SKM-1 (cell line): ENCODE measurements around the gene MRFAP1L1.
"Not testable (repeated sequence)": the region's sequence is repeated elsewhere in the genome, so short reads cannot be mapped to it uniquely, and the experiment has no call there.

Source experiments
- DNase-seq: peaks from one replicate; lab custom pipeline; 2025; ENCODE audit not compliant: unreplicated experiment; lab: John Stamatoyannopoulos, UW

Gene MRFAP1L1

DNA sequence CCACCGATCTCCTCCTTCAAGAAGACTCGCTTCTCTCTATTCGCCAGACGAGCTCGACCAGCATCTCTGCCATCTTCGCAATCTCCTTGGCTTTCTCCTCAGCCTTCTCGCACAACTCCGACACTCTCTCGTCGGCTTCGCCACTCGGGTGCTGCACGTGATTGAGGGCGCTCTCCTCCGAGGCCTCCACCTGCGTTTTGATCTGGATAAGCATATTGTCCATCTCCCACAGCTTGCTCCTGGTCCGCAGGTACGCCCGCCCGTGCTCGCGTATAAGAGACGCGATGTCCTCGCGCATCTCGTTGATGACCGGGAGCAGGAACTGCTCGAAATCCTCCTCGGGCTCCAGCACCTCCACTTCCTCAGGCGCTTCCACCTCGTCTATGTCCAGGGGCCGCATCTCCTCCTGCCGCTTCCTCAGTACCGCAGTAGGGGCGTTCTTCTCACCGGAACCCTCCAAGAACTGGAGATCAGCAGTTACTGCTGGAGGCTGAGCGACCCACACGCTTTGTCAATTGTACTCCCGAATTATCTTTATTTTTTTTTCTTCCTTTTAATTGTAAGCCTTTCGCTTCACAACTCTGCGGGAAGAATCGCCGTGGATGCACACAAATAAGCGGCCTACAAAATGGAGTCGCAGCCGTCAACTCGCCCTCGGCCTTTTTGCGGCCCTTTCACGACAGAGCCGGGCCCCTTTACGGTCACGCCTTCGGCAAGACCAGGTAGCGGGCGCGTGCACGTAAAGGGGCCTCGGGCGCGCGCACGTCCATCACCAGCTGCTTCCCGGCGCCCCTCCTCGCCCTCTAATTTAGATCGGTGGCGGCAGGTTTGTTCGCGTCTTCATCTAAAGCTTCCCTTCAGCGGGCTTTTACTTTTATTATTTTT is at the start of gene MRFAP1L1:
TSS of gene MRFAP1L1 (minus strand) at position 636 of the 885 bp plus-strand sequence. CDS start at position 400, 236 bp downstream.
- DNase-seq = peak; percentile 99

DNA sequence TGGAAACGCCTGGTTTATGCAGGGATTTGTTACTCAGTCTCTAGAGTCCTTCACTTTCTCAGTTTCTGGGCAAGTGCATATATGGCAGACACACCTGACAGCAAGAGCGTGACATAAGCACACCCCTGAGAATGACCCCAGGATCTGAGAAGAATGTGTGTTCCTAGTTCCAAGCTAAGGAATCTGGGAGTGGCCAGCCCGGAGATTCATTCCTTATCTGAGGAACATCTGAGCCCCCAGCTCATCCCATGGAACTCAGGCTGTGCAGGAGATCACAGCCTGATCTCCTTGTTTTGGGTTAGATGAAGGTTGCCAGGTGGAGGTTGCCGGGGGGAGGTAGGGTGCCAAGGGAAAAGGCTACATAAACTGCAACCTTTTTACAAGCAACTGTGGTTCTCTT is 49.1 kb upstream of the MRFAP1L1 start:
- DNase-seq = no peak

DNA sequence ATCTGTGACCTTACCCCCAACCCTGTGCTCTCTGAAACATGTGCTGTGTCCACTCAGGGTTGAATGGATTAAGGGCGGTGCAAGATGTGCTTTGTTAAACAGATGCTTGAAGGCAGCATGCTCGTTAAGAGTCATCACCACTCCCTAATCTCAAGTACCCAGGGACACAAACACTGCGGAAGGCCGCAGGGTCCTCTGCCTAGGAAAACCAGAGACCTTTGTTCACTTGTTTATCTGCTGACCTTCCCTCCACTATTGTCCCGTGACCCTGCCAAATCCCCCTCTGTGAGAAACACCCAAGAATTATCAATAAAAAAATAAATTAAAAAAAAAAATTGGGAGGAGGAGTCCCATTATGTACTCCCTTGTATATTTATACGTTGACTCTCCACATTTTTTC is 46.7 kb upstream of the MRFAP1L1 start:
- not testable (repeated sequence) for DNase-seq

DNA sequence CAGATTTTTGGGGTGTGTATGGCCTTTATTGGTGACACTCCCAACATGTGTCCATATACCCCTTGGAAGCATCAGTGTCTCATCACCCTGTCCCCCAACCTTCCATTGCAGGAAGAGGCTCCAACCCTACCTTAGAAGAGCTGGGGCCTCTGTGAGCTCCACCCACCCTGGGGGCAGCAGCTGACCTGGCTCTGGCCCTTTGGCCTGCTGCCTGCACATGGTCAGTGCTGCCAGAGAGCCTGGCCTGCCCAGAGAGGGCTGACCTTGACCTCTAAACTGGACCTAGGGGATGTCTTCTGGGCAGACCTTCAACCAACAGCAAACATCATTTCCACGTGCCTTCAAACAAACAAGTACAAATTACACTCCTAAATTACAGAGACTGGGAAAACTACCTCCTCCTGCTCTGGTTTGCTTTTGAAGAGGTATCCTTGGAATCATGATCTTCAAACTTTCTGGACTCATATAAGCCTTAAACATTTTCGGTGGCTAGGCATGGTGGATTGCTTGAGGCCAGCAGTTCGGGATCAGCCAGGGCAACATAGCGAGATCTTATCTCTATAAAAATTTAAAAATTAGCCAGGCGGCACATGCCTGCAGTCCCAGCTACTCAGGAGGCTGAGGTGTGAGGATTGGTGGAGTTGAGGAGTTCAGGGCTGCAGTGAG is 45.6 kb upstream of the MRFAP1L1 start:
- no peak for DNase-seq

DNA sequence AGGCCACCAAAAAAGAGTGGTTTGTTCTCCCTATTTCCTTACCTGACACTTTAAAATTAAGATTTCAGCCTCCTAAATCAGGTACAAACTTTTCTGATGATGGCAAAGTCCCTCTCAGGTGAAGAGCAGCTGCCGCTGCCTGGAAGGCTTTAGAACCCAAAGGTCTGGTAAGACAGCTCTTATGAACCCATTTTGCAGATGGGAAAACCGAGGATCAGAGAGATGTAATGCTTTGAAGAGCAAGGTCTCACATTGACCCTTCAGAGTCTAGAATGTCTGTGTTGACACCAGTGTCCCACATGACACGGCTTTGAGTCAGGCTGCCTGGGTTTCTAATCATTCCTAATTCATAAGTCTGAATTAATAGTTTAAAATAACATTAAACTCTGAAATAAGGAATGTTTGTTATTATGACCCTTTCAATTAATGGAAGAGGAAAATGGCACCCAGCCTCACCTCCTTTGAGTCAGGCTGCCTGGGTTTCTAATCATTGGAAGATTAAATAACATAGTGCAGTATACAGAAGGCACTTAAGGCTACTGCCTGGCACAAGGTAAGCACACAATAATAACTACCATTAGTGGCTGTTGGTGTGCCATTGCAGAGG is 44.9 kb upstream of the MRFAP1L1 start:
- DNase-seq = no peak

DNA sequence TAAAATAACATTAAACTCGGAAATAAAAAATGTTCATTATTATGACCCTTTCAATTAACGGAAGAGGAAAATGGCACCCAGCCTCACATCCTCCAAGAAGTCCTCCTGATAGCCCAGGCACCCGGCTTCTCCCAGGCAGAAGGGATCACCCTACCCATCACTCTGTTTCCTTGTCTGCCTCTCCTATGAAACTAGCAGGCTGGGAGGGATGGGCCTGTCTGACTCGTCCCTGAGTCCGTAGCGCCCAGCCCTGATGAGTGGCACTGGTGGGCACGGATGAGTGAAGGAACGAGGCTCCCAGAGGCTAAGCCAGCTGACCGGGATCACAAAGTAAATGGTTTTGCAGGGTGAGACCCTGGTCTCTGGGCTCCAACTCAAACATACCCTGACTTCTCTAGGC is 44.2 kb upstream of the MRFAP1L1 start:
- no peak for DNase-seq

DNA sequence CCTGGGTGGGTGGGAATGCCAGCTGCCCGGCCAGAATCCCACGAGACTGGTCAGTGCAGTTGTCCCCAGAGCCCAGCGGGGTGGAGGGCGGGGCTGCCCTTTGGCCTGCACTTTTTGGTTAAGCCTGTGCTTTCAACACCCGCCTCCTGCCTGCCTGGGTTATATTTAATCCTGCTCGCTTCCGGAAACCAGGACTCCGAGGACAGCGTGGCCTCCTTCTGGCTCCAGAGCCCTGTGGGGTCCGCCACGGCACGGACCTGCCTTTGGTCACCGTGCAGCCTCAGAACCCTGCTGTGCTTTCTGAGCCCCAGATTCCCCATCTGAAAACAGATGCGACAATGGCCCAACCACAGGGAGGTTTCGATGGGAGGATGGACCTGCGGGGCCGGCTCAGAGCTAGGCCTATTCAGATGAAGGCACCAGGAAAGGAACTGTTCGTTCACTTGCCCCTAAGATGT is 43.5 kb upstream of the MRFAP1L1 start:
- DNase-seq = no peak

DNA sequence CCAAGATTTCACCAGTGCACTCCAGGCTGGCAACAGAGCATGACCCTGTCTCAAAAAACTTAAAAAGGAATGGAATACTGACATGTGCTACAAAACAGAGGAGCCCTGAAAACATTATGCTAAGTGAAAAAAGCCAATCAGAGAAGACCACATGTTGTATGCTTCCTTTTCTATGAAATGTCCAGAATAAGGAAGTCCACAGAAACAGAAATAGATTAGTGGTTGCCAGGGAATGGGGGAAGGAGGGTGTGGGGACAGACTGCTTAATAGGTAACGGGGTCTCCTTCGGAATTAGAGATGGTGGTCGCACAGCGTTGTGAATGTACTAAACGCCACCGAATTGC is 42.8 kb upstream of the MRFAP1L1 start:
- DNase-seq = peak; percentile 83

DNA sequence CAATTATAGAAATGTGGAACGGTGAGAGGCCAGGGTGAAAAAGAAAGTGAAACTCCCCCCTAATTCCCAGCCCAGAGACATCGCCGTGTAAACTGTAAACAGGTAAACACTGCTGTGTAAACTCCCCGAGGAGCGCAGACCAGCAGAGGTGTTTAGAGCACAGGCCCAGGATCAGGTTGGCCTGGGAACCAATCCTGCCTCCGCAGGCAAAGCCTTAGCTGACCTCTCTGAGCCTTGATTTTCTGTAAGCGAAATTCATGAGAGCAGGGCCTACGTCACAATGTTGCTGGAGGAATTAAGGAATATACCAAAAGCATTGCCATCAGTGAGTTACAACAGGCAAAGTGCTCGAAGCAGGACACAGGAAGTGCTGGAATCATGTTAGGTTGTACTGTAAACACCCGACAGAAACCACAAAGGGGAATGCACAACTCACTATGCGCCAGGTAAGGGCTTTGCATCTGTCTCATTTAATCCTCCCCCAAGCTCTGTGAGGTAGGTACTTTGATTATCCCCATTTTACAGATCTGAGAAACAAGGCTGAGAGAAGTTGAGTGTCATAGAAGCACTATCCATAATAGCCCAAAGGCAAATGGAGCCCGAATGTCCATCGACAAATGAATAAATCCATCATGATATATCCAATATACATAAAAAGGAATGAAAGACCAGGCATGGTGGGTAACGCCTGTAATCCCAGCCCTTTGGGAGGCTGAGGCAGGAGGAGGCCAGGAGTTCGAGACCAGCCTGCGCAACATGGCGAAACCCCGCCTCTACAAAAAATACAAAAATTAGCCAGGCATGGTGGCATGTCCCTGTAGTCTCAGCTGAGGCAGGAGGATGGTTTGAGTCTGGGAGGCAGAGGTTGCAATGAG is 42.2 kb upstream of the MRFAP1L1 start:
- DNase-seq = no peak

DNA sequence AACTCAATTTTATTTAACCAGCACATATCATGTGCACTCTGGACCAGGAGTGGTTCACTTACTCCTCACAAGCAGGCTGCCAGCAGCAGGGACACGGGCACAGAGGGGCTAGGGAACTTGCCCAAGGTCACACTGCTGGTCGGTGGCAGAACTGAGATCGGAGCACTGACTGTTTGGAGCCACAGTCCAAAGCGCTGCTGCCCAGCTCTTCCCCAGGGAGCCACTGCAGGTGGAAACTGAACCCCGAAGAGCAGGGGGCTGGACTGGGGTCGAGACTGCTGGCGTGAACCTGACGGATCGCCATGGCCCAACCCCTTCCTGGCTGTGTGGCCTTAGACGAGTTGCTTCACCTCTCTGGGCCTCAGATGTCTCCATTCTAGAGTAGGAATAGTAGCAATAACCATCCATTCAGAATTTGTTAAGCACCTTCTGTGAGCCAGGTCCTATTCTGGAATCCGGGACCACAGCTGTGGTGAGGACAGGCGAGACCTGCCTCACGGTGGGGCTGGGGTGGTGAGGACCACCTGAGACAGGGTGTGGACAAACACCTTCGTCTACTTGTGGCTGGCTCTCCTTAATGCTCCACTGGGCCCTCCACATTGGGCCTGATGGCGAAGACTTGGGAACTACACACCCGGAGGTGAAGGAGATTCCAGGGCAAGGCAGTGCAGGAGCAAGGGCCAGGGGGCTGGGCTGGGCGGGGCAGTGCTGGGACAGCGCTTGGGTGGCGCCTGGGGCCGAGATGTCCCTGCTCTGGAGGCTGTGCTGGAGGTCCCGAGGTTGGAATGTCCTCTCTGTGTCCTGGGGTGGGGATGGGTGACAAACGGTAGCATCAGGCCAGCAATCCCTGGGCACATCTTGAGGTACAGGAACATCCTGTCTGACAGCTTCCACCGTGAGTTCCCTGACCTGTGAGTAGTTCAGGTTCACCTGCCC is 40.9 kb upstream of the MRFAP1L1 start:
- no peak for DNase-seq

DNA sequence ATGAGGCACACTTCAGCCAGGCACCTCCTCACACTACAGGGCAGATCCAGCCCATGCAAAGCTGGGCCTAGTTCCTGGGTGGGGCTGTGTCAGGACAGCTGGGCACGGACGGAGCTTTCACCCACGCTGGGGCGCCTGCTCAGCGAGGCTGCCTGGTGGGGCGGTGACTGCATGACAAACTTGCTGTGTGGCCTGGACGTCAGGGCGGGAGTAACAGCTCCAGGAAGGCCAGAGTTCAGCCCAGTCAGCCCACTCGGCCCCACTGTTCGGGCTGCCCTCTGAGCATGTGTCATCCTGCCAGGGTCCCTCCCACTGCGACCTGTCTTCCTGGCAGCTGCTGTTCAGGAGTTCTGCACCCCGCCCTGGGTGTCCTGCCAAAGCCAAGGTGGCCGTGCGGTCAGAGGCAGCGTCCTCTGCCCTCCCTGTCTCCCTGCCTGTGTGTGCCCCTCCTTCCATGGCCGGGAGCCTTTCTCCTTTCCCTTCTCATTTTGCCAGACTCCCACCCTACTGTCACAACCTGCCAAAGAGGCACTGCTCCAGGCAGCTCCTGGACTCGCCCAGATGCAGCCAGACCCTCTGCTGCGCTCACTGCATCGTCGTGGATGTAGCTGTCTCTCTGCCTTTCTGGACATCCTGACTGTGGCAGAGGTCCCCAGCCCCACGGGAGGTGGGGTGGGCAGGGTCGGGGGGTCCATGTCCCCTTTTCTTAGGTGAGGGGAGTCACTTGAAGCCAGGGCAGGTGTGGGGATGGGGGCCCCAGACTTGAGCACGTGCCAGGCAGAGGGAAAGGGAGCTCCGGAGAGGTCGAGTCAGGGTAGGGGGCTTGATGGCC is 39.9 kb upstream of the MRFAP1L1 start:
- no peak for DNase-seq

DNA sequence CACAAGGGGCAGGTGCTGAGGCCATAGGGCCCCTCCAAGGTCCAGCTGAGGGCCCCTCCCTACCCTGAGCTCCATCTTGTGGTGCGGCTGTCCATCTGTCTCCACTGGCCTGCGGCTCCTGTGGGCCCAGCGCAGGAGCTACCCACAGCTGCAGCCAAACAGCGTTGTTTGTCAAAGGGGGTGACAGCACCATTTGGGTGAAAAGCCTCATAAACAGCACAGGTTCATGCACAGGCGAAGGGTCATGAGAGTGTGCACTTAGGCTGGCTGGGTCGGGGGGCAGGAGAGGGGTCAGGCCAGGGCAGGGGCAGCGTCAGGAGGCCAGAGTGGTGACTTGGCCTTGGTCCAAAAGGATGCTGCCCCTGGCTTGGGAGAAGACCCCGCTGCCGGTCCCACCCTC is 38.6 kb upstream of the MRFAP1L1 start:
- no peak for DNase-seq

DNA sequence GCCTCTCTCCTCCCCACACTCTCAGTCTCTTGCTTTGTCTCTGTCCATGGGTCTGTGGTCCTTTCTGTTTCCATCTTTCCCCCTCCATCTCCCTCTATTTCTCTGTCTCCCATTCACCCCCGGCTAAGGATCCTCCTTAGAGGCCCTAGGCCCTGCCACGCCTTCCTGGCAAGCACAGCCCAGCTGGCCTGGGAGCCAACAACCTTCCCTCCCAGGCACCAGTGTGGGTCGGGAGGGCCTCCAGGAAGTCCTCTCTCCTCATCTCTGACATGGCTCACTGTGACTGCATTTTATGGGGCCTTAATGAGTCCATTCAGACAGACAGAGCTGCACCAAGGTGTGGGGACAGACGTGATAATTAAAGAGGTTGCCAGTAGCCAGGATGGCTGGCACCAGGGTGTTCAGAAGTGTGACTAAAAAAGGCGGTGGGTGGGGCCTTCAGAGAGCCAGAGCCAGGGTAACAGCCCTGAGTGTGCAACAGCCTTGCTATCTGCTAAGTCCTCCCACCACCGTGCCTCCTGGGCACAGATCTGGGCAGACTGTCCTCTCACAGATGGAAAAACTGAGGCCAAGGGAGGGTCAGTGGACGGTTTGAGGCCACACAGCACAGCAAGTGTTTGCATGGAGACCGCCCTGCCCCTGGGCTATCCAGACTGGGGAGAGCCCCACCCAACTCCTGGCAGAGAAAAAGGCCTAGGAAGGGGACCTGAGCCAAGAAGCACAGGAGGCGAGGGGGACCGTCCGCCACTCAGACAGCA is 37.8 kb upstream of the MRFAP1L1 start:
- no peak for DNase-seq

DNA sequence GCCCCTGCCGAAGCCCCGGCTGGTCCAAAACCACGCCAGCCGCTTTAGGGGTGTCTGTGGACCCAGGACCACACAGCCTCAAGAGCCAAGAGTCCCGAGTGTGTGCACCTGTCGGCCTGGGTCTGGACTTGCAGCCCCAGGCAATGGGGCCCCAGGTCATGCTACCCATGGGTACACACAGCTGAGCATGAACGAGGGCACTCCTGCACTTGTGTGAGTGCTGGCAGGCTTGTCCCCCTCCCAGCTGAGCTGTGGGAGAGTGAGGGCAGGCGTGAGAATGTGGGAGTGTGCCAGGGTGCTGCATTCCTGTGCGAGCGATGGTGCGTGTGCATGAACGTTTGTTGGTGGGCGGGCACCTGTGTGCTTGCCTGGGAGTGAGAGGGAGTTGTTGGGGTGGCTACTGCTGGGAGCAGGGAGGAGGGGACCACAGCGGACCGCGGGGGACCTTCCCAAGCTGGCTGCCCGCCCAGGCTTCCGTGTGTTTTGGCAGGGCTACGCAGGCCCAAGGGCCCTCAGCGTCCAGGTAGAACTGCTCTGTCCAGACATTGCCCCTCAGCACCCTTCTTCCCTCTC is 37.1 kb upstream of the MRFAP1L1 start:
- DNase-seq = no peak

DNA sequence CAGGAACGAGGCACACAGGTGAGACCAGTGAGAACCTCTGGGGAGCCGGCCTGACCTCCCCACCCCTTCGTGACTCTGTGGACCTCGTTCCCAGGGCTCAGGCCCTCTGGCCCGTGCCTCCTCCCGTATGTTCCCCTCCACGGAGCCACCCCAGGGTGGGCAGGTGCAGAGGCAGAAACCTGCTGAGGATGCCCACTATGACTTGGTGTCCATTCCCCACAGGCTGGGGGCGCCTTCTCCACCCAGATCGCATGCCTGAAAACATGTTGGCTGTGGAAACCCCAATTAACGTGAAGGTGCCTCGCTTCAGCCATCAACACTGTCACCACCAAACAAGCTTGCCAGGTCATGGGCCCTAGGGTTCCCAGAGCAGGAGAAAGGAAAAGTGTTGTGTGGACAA is 33.3 kb upstream of the MRFAP1L1 start:
- DNase-seq = no peak

DNA sequence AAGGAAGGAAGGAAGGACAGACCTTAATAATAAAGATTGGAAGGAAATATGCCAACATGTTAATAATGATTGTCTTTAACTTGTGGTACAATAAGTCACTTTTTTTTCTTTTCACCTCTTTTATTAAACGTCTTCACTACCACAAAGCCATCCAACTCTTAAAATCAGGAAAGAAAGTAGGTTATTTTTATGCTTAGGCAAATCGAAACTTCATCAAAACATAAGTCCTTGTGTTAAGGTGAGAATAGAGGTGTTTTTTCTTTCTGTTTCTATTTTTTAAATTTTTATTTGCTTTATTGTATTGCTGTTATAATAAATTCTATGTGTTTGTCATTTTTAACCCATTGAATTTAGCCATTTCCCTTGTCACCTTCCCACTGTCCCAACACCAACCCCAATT is 32.8 kb upstream of the MRFAP1L1 start:
- DNase-seq = no peak

DNA sequence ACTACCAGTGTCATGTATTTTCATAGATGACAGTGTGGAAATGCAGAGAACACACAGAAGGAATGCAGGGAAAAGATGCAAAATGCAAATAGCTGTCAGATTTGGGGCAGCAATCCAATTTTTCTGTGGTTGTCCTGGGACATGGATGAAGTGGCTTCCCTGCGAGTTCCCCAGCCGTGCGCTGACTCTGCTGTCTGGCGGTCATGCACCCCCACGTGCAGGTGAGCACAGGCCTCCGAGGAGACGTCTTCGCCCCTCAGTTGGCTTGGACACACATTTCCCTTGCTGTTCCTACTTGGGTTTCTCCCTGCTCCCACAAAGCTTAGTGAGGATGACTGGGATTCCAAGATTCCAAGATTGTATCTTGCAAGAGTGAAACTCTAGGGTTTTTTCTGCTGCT is 30.7 kb upstream of the MRFAP1L1 start:
- DNase-seq = no peak

DNA sequence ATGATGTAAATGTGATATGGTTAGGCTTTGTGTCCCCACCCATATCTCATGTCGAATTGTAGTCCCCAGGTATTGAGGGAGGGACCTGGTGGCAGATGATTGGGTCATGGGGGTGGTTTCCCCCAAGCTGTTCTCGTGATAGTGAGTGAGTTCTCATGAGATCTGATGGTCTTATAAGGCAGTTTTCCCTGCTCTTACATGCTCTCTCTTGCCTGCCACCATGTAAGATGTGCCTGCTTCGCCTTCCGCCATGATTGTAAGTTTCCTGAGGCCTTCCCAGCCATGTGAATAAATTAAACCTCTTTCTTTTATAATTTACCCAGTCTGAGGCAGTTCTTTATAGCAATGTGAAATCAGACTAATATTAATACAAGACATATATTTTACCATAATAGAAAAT is 30.3 kb upstream of the MRFAP1L1 start:
- no peak for DNase-seq
